T-helper 1 cell (primary cell): ENCODE data around the gene ACTR10.

Source experiments
- DNase-seq, 5 donors: peaks; one replicate each; pipeline ENCODE4 v3.0.0-alpha.2; 2012 to 2020
- total RNA-seq, 4 donors: gene quantifications; one replicate each; lab custom pipeline; 2026; lab: John Stamatoyannopoulos, UW

The ACTR10 gene
- total RNA-seq: 23.0 to 35.8 (median 32.2) reads per million in 4 donors

DNA sequence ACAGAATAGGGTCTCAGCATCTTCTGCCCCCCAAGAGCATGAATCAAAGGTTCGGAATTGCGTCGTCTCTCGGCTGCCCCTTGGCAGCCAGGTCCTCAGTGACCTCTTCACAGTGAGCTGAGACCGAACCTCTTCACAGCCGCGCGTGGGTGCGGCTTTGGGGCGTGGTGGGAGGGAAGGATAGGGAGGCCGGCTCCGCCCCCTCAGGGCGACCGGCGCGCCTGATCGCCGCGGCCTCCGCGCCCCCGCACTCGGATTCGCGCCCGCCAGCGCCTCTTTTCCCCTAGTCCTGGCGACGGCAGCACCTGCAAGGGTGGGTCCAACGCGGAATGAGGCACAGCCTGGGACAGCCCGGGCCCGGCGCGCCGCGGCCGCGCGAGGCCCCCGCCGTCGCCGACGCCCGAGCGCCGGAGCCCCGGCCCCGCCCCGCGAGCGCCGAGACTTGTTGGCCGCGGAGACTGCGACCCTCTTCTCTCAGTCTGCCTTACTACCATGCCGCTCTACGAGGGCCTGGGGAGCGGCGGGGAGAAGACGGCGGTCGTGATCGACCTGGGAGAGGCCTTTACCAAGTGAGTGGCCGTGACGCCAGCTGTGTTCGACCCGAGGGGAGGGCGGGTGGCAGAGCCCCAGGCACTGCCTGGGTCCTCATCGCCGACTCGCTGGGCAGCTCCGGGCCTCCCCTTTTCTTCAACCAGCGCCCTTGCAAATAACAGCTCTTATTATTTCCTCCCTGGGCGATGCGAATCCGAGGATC, at the start of gene ACTR10:
TSS of gene ACTR10 (plus strand) at position 424 of the 754 bp plus-strand sequence. CDS start at position 493, 69 bp downstream.
- DNase-seq: peak; percentile 63 to 86 (median 76)

DNA sequence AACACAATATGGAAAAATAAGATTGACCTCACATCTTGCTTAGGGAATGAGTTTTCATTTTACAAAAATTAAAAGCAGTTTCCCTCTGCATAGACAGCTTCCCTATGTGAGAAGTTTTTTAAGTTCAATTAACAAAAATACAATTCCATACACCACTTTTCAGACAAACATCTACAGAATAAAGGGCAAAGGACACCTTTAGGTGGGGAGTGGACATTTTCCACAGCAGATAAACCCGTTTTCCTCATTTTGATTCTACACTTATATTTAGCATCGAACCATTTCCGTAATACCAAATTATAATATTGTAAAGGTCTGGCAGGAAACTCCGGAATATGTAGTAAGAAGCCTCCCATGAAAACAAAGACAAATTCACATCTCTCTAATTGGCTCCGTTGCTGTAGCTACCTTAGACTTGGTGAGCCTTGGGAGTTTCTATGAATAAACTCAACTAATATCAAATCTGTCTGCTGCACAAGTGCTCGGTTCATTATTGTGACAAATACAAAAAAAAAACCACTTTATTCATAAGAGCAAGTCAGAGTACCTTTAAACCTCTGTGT, 49.6 kb upstream of the ACTR10 start:
- DNase-seq: no peak

DNA sequence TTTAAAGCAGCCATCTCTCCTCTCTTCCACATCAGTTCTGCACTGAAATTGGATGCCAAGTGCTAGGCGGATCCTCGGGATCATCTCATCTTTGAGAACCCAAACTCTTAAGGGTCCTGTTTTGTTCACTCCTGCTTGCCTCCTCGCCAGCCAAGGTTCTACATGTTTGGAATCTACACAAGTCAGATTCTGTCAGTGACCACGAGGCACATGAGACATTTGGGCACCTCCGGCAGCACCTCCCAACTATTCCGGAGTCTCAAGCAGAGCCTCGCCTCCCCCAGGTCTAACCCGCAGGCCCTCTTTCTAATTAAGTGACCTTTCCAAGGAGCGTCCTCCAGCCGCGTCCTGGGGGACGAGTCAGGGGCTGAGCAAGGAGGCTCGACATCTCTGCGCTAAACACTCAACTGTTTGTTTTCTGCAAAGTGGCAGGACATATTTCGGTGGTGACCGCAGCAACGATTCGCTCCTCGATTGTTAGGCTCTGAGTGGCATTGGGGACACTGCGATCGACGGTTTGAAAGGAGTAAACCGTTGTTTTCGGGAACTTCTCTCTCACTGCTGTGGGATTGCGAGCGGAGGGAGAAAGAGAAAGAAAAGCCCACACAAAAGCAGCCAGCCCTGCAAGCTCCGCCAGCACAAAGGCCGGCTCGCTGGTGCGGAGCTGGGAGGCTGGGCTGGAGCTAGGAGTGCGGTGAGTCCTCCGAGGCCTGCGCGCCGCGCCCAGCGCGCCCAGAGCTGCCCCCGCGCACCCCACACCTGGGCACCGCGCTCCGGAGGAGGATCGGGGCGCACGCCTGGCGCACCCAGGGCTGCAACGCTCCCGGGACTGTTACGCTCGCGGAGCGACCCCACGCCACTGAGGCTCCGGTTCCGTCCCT, 48.6 kb upstream of the ACTR10 start:
- DNase-seq: peak in 1 of 5 donors; percentile 6

DNA sequence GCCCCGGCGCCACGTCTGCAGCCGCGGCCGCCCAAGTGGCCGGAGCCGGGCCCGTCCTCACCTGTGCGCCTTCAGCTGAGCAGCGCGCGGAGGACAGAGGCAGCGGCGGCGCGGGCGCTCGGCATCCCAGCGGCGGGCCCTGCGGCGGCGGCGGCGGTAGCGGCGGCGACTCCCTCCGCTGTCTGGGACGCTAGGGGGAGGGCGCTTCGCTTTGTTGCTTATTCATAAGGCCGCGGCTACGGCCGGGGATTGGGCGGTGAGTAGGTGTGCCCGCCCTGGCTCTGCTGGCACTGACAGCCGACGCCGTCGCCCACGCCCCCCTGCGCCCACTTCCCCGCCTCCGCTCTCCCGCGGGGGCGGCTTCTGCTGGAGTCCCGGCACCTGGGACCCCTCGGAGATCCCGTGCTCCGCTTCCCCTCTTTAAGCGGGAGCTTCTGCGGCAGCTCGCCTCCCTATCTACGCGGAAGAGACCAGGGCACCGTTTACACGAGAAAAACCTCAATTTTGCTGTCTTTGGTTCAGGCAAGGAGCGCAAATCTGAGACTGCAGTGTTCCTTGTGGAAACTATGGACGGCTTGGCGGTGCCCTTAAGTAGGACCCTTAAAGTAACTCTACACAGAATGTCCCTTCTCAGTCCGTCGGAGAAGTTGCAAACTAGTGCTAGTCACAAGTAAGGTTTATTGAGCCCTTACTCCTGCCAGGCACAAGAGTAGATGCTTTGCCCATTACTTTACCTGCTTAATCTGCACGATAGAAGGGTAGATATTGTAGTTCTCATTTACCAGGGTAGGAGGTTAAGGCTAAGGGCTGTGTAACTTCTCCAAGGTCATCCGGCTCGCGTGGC, 47.7 kb upstream of the ACTR10 start, which contains the start of gene ARMH4:
TSS of gene ARMH4 (minus strand) at position 200 of the 844 bp plus-strand sequence. CDS start 12,855 bp downstream, outside the sequence.
- peak; percentile 25 to 74 (median 37) for DNase-seq

DNA sequence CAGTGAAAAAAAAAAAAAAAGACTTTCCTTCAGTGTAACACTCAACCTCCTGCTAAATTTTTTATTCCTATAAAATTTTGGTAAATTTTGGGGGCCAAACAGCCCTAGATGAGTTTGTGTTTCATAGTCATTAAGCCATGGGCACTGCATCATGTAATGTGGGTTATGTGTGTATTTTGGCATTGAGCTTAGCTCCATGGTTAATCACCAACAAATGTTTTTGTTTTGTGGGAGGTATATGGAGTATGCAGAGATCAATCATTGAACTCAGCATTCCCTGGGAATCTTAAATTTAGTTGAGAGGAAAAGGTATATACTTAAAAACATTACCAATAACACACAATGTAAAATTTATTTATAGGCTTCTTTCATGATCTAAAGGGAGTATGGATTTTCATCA, 39.4 kb upstream of the ACTR10 start:
- DNase-seq: no peak

DNA sequence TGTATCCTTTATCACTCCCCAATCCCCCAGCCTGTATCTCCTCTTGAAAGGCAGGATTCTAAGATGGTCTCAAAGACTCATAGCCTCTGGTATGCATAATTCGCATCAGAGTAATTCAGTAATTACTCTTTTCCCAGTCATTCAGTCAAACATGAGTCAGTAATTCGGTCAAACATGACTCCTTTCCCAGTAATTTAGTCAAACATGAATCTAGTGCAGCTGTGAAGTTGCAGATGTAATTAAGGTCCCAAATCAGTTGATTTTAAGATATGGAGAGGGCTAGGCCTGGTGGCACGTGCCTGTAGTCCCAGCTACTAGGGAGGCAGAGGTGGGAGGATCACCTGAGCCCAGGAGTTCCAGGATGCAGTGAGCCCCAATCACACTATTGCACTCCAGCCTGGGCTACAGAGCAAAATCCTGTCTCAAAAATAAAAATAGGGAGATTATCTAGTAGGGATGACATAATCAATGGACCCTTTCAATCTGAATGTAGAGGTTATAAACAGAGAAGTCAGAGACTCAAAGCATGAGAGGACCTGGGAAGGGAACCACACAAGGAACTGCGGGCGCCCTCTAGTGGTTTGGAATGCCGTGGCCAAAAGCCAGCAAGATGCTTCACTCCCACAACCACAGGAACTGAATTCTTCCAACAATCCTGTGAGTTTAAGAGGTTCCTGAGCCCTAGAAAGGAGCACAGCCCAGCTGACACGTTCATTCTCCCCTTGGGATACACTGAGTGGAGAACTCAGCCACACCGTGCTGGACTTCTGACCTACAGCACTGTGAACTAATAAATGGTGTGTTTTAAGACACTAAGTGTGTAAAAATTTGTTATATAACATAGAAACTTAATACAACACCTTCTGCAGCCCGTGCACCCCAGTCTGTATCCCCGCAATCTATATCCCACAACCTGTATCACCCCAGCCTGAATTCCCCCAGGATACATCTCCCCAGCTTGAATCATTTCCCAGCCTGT, 33.7 kb upstream of the ACTR10 start:
- DNase-seq: peak; percentile 41 to 67 (median 48)

DNA sequence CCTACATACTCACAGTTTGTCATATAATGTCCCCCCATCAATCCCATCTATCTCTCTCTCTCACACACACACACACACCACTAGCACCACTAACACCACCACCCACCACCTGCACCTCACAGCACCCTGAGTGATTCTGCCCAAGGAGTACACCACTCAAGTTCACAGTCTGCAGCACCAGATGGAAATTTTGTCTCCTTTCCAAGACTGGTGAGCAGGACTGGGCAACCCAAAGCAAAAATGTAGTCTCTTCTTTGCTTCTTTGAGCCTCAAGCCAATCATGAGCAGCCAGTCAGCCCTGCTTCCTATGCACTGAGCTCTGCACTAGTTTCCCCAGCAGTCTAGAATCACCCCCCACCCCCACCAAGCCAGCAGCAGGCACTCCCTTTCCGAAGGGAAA, 32.9 kb upstream of the ACTR10 start:
- no peak for DNase-seq

DNA sequence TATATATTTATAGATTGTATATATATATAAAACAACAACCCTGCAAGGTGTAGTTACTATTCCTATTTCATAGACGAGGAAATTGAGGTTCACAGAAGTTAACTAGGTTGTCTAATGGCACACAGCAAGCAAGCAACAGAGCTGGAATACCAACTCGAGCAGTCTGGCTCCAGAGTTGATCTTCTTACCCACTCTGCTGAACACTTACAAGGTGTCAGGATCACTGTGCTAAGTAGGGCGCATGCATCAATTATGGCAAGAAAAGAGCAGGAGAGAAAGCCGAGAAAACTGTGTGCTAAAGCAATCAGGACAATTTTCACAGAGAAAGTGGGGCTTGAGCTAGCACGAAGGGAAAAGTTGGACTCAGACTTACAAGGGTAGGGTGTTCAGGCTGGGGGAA, 32.1 kb upstream of the ACTR10 start:
- DNase-seq: no peak

DNA sequence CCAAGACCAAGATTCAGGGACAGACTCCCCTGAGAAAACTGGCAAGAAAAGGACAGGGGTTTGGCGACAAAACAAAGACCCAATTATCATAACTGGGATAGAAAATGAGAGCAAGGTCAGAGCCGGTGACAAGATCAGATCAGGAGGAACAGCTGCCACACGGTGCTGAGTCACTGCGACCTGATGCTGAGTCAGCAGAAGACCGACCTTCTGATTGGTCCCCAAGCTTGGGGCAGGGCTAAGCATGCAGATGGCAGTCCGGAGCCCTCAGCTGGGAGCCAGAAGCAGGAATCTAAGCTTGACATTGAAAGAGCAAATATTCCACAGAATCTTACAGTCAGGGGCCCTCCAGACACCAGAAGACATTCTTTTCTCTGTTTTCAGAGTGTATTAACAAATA, 28.9 kb upstream of the ACTR10 start:
- peak in 1 of 5 donors; percentile 65 for DNase-seq

DNA sequence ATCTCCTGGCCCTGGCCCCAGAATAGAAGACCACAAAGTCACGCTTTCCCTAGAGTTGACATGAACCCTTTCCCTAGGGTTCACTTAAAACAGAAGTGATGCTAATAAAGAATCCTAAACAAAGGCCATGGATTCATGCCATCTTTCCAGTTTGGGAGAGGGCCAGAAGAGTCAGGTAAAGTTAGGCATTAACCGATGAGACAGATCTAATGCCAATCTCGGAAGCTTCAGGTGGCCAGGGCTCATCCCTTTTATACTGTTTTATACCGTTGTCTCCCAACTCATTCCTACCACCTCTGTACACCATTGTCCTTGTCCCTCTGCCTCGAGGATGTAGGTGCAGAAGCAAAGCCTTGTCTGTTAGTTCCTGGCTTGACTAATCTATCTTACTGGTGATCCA, 22.8 kb upstream of the ACTR10 start:
- no peak for DNase-seq

DNA sequence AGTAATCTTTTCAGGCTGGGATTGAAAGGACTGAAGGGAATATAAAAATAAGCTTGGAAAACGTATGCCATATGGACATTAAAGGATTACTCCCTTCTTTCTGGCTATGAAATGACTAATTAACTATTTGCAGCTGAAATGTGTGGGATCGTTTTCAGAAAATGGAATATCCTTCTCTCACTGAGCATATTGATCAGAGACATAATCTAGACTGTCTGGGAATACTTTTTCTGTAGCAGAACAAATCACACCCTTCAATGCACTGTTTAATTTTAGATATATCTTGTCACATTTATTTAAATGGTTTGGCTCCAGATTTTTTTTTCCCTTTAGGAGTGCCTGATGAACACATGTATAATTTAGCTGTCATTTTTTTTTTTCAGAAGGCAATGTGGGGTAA, 10.8 kb upstream of the ACTR10 start:
- DNase-seq: no peak

DNA sequence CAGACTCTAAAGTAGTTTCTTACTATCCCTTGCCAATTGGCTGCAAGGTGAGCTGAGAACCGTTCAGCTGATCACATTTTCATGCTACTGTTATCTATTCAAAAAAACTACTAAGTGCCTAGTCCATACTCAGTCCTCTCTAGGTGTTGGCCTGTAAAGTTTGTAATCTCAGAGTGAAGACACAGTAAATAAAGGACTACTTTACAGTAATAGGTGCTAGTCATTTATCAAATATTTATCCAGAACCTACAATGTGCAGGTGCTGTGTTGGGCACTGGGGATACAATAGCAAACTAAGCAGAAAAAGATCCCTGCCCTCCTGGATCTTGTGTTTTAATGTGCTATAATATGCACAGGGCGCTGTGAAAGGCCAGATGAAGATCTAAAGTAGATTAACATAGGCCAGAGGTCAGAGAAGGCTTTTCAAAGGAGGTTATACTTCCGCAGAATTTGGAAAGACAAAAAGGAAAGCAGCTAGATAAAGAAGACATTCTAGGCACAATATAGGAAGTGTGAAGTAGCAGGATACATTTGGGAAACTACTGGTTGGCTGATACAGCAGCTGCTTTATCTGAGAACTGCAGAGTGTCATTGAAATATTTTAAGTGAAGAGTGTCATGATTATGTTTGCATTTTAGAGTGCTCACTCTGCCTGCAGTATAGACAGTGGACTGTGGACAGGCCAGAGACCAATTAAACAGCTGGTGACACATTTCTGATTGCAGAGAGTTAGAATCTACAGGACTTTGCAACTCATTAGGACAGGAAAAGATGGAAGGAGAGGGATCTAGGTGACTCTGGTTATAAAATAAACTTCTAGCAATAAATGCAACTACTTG, 8.0 kb upstream of the ACTR10 start:
- no peak for DNase-seq

DNA sequence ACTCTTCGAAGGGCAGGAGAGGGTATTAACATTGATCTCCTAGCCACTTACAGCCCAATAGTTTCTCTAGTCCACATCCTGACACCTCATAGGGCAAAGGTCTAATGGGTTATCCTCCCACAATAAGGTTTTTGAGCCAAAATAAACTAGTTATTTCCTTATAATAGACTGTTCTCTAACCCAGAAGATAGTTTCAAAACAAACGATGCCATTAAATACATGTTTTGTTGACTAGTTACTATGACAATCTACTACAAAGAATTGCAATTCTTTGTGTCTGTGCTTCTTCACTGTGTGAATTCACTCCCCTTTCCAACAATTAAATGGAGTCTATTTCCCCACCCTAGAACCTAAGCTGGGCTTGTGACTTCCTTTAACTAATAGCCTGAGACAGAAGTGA, 6.4 kb upstream of the ACTR10 start:
- DNase-seq: no peak

DNA sequence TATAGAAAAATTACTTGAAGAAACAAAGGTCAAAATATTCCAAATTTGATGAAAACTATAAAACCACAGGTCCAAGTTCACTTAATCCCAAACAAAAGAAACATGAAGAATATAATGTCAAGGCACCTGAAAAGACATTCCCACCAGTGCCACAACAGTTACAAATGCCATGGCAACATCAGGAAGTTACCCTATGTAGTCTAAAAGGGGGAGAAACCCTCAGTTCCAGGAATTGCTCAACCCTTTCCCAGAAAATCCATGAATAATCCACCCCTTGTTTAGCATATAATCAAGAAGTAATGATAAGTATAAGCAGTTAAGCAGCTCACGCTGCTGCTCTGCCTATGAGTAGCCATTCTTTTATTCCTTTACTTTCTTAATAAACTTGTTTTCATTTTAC, 3.8 kb upstream of the ACTR10 start:
- no peak for DNase-seq

DNA sequence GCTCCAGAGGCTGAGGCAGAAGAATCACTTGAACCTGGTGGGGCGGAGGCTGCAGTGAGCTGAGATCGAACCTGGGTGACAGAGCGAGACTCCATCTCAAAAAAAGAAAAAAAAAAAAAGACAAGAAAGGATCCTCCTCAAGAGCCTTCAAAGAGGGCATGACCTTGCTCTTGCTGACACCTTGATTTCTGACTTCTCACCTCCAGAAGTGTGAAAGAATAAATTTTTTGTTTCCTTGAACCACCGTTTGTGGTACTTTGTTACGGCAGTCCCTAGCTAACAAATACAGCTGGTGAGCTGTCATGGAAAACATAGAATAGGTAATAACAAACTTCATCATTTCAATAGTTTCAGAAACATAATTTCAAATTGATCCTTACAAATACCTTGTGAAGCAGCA, 1.9 kb upstream of the ACTR10 start:
- DNase-seq: no peak

DNA sequence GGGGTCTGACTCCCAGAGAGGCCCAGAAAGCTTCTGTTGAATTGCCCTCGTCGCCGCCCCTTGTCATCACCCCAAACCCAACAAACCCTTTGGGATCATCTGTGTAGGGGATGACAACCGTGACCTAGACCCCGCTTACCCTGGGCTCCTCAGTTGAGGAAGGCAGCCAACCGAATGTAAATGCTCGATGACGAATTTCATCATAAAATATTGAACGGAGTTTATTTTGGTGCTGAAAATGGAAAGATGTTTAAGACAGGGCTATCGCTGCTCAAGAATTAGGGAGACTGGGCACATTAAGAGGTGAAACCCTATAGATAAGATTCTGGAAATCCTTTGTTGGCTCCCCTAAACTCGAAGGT, 512 bp downstream of the ACTR10 start:
- DNase-seq: no peak

DNA sequence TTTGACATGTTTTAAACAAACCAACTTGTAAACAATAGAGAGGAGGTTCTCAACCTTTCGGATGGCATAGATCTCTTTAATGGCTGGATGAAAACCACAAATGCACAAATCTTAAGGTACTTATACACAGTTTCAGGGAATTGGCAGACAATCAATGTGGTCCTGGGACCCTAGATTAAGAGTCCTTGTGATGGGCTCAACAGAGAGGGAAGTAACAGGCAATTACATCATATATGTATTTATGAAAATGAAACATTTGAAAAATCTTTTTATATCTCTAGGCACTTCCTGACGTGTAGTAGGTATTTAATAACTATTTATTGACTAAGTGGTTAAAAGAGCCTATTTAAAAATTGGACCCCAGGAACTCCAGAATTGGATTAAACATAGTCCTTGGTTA, 897 bp downstream of the ACTR10 start:
- no peak for DNase-seq

DNA sequence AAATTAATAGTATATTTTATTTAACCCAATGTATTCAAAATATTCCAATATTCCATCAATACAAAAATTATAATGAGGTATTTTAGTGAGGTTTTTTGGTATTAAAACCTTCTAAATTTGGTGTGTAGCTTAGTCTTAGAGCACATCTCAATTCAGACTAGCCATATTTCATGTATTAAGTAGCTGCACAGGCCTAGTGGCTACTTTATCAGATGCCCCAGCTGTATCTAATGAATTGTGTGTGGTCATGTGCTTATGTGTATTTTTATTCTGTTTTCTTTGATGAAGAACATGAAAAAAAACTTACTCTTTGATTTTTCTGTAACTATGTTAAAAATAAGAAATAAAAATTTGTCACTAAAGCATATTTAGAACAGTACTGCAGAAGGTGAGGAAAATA, 13.2 kb downstream of the ACTR10 start:
- no peak for DNase-seq

DNA sequence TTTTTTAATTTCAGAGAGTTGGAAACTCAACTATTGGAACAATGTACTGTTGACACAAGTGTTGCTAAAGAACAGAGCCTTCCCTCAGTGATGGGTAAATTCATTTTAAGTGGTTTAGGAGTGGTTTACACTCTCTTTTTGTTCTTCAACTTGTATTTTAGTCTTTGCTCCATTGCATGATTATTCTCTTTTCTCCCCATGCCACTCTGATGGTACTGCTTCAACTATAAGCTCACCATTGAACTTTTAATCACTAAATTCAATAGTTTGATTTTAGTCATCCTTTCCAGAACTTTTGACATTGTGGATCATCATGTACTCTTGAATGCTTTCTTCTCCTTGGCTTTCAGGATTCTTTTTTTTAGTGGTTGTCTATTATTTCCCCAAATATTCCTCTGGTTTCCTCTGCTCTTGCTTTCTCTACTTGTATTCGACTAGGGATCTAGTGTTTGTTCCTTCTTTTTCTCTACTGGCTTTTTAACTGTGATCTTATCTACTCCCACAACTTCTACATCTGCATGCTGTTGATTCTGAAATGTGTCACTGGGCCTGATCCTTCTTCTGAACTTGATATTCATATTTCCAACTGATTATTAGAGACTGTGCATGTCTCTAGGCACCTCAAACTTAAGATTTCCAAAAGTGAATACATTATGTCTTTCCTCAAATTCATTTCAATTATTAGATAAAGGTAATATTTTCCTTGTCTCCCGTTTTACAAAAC, 15.4 kb downstream of the ACTR10 start:
- no peak for DNase-seq

DNA sequence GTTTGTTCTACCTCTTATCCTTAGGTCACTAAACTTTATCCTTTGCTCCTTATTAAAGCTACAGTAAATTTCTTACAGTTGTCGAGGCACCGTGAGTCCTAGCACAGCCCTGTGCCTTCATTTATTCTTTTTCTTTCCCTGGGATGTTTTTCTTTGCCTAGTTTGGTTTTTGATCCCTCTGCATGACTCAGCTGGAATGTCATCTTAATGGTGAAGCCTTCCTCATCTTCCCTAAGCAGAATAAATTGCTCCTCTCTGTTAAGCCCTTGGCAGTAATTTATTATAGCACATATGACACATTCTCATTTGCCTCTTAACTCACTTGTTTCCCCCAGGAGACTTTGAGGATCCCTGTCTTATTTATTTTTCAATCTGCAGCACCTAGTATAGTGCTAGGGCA, 16.6 kb downstream of the ACTR10 start:
- no peak for DNase-seq
